Stimulated activated CD4-positive, alpha-beta T cell treated with anti-CD3 and anti-CD28 coated beads, Interleukin-4, amount 100 ng/mL, for 24 hours (primary cell): ENCODE data around the gene EGFL7.

Source experiments
- DNase-seq: peaks from one replicate; pipeline ENCODE4 v3.0.0-alpha.2; 2020

EGFL7 gene

GRCh38 chr9:136662326-136662655, 425 bp upstream of the EGFL7 start:
- no peak for DNase-seq

GRCh38 chr9:136664000-136664915, 1.5 kb downstream of the EGFL7 start:
- DNase-seq = no peak

GRCh38 chr9:136665111-136665703, 2.5 kb downstream of the EGFL7 start:
- no peak for DNase-seq

GRCh38 chr9:136665704-136666371, 3.1 kb downstream of the EGFL7 start:
- no peak for DNase-seq

GRCh38 chr9:136666372-136667213, 3.9 kb downstream of the EGFL7 start:
- DNase-seq = no peak

GRCh38 chr9:136667214-136667939, 4.7 kb downstream of the EGFL7 start:
- DNase-seq = no peak

- DNase-seq = no peak
Measured at GRCh38 chr9:136667940-136668760, 5.4 kb downstream of the EGFL7 start.

- DNase-seq = no peak
Measured at GRCh38 chr9:136668983-136669790, 6.5 kb downstream of the EGFL7 start.

- DNase-seq = no peak
Measured at GRCh38 chr9:136669791-136670464, 7.2 kb downstream of the EGFL7 start.

GRCh38 chr9:136670576-136671253, 8.0 kb downstream of the EGFL7 start:
- no peak for DNase-seq

GRCh38 chr9:136671254-136671614, 8.5 kb downstream of the EGFL7 start:
- no peak for DNase-seq

- DNase-seq = peak; percentile 45
Measured at GRCh38 chr9:136671646-136672430, 9.1 kb downstream of the EGFL7 start.

- no peak for DNase-seq
Measured at GRCh38 chr9:136672431-136673087, 9.8 kb downstream of the EGFL7 start.

- no peak for DNase-seq
Measured at GRCh38 chr9:136673088-136673974, 10.6 kb downstream of the EGFL7 start.

- DNase-seq = no peak
Measured at GRCh38 chr9:136673975-136674785, 11.5 kb downstream of the EGFL7 start.

GRCh38 chr9:136674786-136675349, 12.2 kb downstream of the EGFL7 start:
- no peak for DNase-seq
